HEK293 (cell line): ENCODE data around the gene TNFAIP3.

Source experiments
- EGR2 ChIP-seq: fragments of 450-650 bp; formaldehyde crosslinking; IDR thresholded peaks from 2 replicates; pipeline ENCODE4 v1.5.1; 2016; ENCODE audit warnings: low read depth, missing biosample characterization, missing genetic modification characterization
- SP2 ChIP-seq: fragments of 450-650 bp; formaldehyde crosslinking; IDR thresholded peaks from 2 replicates; pipeline ENCODE4 v1.5.1; 2016; ENCODE audit warnings: missing biosample characterization, missing genetic modification characterization
- ZNF830 ChIP-seq: fragments of 450-650 bp; IDR thresholded peaks from 2 replicates; pipeline ENCODE4 v1.5.0; 2018; ENCODE audit warnings: missing biosample characterization, missing genetic modification characterization, low read depth, mild to moderate bottlenecking, moderate library complexity
- TF ChIP-seq, protein P1 (sequence below): fragments of 450-650 bp; formaldehyde crosslinking; IDR thresholded peaks from 2 replicates; pipeline ENCODE4 v1.5.1; 2016; ENCODE audit warnings: missing biosample characterization, missing genetic modification characterization

DNA sequence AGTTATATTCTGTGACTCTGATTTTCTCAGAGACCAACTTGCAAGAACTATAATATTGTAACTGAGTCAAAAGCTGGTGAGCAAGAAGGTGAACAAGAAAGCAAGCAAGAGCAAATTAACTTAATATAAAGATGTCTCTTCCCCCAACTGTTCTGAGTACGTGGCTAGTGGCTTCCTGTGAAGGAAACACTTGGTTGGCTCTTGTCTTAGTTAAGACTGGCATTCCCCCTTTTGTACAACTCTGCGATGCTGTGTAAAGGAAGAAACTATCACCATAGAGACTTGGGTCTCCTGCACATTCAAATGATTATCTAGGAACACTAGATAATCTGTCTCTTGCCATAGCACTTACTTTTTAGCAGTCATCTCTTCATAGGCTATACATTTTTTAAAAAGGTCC is 47.3 kb upstream of the TNFAIP3 start:
- TF ChIP-seq, protein P1, sequence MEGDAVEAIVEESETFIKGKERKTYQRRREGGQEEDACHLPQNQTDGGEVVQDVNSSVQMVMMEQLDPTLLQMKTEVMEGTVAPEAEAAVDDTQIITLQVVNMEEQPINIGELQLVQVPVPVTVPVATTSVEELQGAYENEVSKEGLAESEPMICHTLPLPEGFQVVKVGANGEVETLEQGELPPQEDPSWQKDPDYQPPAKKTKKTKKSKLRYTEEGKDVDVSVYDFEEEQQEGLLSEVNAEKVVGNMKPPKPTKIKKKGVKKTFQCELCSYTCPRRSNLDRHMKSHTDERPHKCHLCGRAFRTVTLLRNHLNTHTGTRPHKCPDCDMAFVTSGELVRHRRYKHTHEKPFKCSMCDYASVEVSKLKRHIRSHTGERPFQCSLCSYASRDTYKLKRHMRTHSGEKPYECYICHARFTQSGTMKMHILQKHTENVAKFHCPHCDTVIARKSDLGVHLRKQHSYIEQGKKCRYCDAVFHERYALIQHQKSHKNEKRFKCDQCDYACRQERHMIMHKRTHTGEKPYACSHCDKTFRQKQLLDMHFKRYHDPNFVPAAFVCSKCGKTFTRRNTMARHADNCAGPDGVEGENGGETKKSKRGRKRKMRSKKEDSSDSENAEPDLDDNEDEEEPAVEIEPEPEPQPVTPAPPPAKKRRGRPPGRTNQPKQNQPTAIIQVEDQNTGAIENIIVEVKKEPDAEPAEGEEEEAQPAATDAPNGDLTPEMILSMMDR (tag by site-specific recombination), result no peak
- TF ChIP-seq SP2 (tag by site-specific recombination), result no peak
- TF ChIP-seq ZNF830 (tag by site-specific recombination), result no peak
- TF ChIP-seq EGR2 (tag by site-specific recombination), result no peak
